GM18907 (cell line): ENCODE measurements around the gene COL5A1.

Experiments
- ATAC-seq: cut with Tn5 transposase; IDR thresholded peaks from one replicate; pipeline ENCODE4 v1.9.1; 2021; ENCODE audit warnings: mild to moderate bottlenecking, moderate library complexity; ENCODE audit not compliant: unreplicated experiment

COL5A1 gene

GRCh38 chr9:134758949-134759607 is 117.5 kb downstream of the COL5A1 start:
- no peak for ATAC-seq

DNA sequence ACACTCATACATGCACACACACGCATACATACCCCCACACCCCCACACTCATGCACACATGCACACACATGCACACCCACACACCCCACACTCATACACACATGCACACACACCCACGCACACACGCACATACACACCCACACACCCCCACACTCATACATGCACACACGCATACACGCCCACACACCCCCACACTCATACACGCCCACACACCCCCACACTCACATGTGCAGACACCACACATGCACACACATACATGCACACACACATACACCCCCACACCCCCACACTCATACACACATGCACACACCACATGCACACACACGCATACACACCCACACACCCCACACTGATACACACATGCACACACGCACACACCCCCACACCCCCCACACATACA is 118.3 kb downstream of the COL5A1 start:
- ATAC-seq: no peak

GRCh38 chr9:134760750-134761420 is 119.3 kb downstream of the COL5A1 start:
- ATAC-seq: no peak

GRCh38 chr9:134764473-134765269 is 123.1 kb downstream of the COL5A1 start:
- ATAC-seq: no peak

DNA sequence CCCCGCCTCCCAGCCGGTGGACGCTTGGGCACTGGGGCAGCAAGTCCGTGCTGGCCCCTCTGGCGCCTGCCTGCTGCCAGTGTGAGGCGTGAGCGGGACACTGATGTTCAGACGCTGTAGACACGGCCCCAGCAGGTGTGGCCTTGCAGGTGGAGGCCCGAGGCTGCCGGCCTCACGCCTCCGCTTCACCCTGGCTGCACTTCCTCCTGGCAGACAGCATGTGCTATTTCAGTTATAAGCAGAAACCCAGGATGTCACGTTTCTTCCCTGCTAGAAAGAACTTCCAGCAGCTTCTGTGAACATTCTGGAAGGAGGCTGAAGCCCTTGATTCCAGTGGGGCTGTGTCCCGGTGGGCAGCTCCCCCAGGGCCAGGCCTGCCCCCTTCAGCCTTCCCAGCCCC is 124.2 kb downstream of the COL5A1 start:
- ATAC-seq: no peak

DNA sequence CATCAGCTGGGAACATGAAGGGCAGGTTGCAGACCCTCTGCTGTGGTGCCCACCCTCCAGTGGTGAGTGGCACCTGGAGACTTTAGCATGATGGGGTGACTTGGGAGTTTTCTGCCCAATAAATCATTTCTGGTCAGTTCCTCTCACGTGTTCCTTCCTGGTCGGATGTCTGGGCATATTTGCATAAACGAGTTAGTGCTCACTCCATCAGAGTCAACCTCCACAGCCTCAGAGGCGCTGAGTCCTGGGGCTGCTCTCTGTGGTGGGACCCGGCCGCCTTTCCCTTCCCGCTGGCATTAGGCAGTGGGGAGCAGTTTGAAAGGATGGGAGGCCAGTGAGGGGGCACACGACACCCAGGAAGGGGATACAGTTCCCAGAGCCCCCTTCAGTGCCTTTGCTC is 125.0 kb downstream of the COL5A1 start:
- ATAC-seq: no peak

- ATAC-seq: no peak
Observed at GRCh38 chr9:134768332-134768708, 126.7 kb downstream of the COL5A1 start.

DNA sequence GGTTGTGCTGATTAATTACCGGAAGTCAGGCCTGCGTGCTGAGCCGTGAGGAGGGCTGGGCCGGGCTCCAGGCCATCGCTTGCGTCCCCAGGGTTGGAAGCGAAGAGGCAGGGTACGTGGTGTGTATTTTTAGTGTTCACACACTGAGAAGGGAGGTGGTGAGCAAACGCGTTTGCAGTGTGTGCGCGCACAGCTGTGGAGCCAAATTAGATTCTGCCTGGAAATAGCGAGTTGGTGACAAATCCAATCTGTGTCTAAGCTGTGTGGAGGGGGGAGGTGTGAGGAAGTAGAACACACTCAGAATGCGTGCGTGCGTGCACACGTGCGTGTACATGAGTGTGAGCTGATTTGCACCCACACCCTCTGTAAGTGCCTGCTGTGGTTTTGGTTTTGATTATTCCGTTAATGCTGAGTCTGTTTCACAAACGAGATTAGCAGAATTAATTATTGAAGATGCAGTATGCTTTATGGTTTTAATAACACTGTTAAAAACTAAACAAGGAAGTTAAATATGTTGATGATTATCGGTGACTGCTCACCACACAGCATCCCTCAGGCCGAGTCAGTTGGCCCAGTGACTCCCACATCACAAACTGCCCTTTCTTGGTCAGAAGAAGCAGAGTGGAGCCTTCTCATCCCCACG is 127.2 kb downstream of the COL5A1 start:
- no peak for ATAC-seq

GRCh38 chr9:134770972-134771971 is 129.7 kb downstream of the COL5A1 start:
- no peak for ATAC-seq

- ATAC-seq: no peak
Observed at GRCh38 chr9:134772331-134772730, 130.7 kb downstream of the COL5A1 start.

GRCh38 chr9:134773842-134774241 is 132.2 kb downstream of the COL5A1 start:
- no peak for ATAC-seq

- no peak for ATAC-seq
Observed at GRCh38 chr9:134774410-134774809, 132.8 kb downstream of the COL5A1 start.

DNA sequence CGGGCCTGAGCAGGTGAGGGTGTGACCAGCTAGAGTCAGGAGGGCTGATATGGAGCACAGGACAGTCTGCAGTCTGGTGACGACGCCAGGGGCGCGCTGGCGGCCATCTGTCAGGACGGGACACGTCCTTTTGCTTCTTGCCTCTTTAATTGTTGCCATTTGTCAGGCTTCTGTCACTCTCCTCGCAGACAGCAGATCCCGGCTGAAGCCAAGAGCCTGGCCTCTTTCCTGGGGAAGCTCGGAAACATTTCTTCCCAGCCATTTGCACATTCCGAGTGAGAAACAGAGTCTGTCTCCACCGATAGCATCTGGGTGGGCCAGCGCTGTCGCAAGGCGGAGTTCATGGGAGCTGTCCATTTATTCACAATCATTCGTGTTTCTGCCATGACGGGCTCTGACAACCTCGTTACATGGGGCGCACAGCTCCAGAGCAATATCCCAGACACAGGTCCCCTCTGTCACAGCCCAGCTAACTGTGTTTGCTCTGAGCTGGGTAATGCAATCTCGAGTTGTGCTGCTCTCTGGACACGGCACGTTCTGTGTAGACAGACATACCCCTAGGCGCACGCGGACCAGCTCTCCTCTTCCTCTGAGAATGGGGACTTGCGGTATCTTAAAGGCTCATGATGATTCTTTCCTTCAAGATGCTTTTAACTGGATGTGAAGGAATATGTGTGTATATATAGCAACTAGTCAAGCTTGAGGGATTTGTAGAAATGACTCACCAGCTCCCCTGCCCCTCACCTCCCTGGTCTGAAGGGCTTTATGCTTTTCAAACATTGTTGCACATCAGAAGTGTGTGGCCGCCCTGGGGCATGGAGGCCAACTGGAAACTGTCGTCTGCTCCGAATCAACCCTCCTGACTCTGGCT is 133.7 kb downstream of the COL5A1 start:
- ATAC-seq: no peak

- no peak for ATAC-seq
Observed at GRCh38 chr9:134776080-134776796, 134.6 kb downstream of the COL5A1 start.

DNA sequence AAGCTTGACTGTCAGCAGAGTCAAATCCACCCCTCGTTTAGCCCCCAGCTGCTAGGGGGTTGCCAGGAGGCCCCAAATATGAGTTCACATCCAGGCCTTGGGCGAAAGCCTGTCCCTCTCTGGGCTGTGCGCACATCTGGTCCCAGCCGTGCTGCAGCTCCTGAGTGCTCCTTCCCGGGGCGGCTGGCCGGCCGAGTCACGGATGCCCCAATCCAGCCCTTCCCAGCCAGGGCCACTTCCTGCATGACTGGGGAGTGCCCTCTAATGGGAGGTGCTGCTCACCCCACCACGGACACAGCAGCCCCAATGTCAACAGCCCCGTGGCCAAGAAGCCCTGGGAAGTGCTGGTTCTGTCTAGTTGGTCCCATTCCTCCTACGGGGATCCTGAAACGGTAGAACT is 135.6 kb downstream of the COL5A1 start:
- ATAC-seq: no peak

DNA sequence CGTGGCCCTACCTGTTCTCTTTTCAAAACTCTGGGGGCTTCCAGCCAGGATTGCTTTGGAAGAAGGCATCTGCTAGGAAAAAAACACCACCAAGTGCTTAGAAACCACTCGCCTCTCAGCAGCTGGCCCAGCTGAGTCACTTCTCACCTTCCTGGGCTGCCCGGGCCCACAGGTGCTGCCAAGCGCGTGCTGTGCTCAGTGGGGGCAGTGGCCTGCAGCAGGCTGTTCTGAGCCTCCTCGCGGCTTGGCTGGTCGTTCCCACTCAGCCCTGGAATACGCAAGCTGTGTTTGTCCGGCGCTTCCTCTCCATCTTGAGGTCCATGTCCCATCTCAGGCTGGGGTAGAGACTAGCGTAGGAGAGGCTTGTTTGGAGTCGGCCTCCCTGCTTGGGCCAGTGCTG is 136.6 kb downstream of the COL5A1 start:
- ATAC-seq: no peak

- no peak for ATAC-seq
Observed at GRCh38 chr9:134778841-134779411, 137.3 kb downstream of the COL5A1 start.

- ATAC-seq: no peak
Observed at GRCh38 chr9:134779640-134780039, 138.0 kb downstream of the COL5A1 start.
